OCI-LY7 (cell line): ENCODE measurements around the gene PTX4. TPM values are rescaled to one million over a fixed set of nuclear protein-coding genes. Genes with fewer than 3 reads are reported as not detected.

Source experiments
- BruUV-seq: library from RNA; stranded (reverse); fragments of 400-500 nt; replicated peaks from 2 replicates; lab custom pipeline; 2021; lab: Mats Ljungman, UMichigan
- CTCF ChIA-PET: fragments of 300-600 bp; sonication (Branson Sonifier 250); formaldehyde crosslinking; loops from one replicate; lab custom pipeline; 2022; ENCODE audit warnings: antibody characterized with exemption; ENCODE audit not compliant: unreplicated experiment; lab: Charles Lee
- POLR2A ChIA-PET: fragments of 300-600 bp; sonication (Branson Sonifier 250); formaldehyde crosslinking; loops from one replicate; lab custom pipeline; 2022; ENCODE audit warnings: antibody characterized with exemption; lab: Charles Lee
- DNase-seq: peaks from one replicate; pipeline ENCODE4 v3.0.0-alpha.2; 2015; ENCODE audit warnings: low spot score
- H2AFZ ChIP-seq: fragments of 200-600 bp; sonication (generic), shearing (Covaris generic); 2 replicates; pipeline ENCODE4 v1.6.1; 2014; ENCODE audit warnings: mild to moderate bottlenecking, antibody characterized with exemption, low read length, moderate library complexity
- H3K27ac ChIP-seq: fragments of 200-600 bp; sonication (generic); 2 replicates; pipeline ENCODE4 v1.5.1; 2014; ENCODE audit warnings: mixed run types, low read depth, mild to moderate bottlenecking, moderate library complexity, low read length, inconsistent platforms; ENCODE audit not compliant: poor library complexity, severe bottlenecking
- H3K36me3 ChIP-seq: fragments of 200-600 bp; sonication (generic); 2 replicates; pipeline ENCODE4 v1.6.1; 2014; ENCODE audit warnings: mild to moderate bottlenecking, antibody characterized with exemption, low read length, moderate library complexity, mixed read lengths; ENCODE audit not compliant: insufficient read depth
- H3K4me1 ChIP-seq: fragments of 200-600 bp; sonication (generic); 2 replicates; pipeline ENCODE4 v1.5.1; 2014; ENCODE audit warnings: mild to moderate bottlenecking, low read length; ENCODE audit not compliant: insufficient read depth, poor library complexity, severe bottlenecking
- H3K4me2 ChIP-seq: fragments of 200-600 bp; sonication (generic); 2 replicates; pipeline ENCODE4 v1.6.1; 2014; ENCODE audit warnings: mild to moderate bottlenecking, low read length
- H3K4me3 ChIP-seq: fragments of 200-600 bp; sonication (generic); 2 replicates; pipeline ENCODE4 v1.5.1; 2014; ENCODE audit warnings: mild to moderate bottlenecking, low read depth, low read length; ENCODE audit not compliant: poor library complexity, severe bottlenecking
- H3K79me2 ChIP-seq: fragments of 200-600 bp; sonication (generic); 2 replicates; pipeline ENCODE4 v1.6.1; 2016; ENCODE audit warnings: low read depth, mild to moderate bottlenecking, low read length, moderate library complexity, mixed read lengths; ENCODE audit not compliant: insufficient read depth
- H3K9me2 ChIP-seq: fragments of 200-600 bp; sonication (generic); 2 replicates; pipeline ENCODE4 v1.6.1; 2016; ENCODE audit warnings: mild to moderate bottlenecking, low read length, mixed read lengths; ENCODE audit not compliant: insufficient read depth
- H3K9me3 ChIP-seq: fragments of 200-600 bp; sonication (generic); 2 replicates; pipeline ENCODE4 v1.6.1; 2014; ENCODE audit warnings: mild to moderate bottlenecking, mixed run types, low read length, mixed read lengths
- H4K20me1 ChIP-seq: fragments of 200-600 bp; sonication (generic); 2 replicates; pipeline ENCODE4 v1.6.1; 2014; ENCODE audit warnings: mild to moderate bottlenecking, antibody characterized with exemption, low read length, moderate library complexity, mixed read lengths; ENCODE audit not compliant: insufficient read depth
- CTCF ChIP-seq: fragments of 200-600 bp; sonication (generic); conservative IDR thresholded peaks from 2 replicates; pipeline ENCODE4 v1.5.1; 2014; ENCODE audit warnings: mild to moderate bottlenecking, antibody characterized with exemption, low read length, moderate library complexity, mixed read lengths
- EZH2phosphoT487 ChIP-seq: fragments of 200-600 bp; sonication (generic); IDR thresholded peaks from 2 replicates; pipeline ENCODE4 v1.6.1; 2018; ENCODE audit warnings: low read depth, borderline replicate concordance, mild to moderate bottlenecking, mixed run types, antibody characterized with exemption, low read length, moderate library complexity, mixed read lengths
- intact Hi-C: fragments of 100-400 bp; cut with micrococcal nuclease; formaldehyde crosslinking; loops from one replicate; pipeline ENCODE4 v1.10.0; 2022; ENCODE audit not compliant: unreplicated experiment
- total RNA-seq, 2 experiments: library from RNA; depleted of rRNA in 1 of 2; stranded (reverse); fragments of >200 nt in 1 of 2; shearing (Covaris generic) in 1 of 2; gene quantifications; 2 replicates each; pipeline ENCODE4 v1.2.3, GENCODE V29; 2014 to 2022

The PTX4 gene
- total RNA-seq, 2 experiments from 2014 or later, result not detected

- no peak for DNase-seq
- no peaks in the 10 kb centered on the region for H3K9me3 ChIP-seq
- no peaks in the 10 kb centered on the region for H3K36me3 ChIP-seq
- no peaks in the 10 kb centered on the region for H4K20me1 ChIP-seq
- no peak overlapping the region for H3K4me3 ChIP-seq
- ChIA-PET CTCF (no interaction called here), POLR2A (no interaction called here)
- no peaks in the 10 kb centered on the region for H3K9me2 ChIP-seq
- no peak overlapping the region for H2AFZ ChIP-seq
- H3K79me2 ChIP-seq, result no peaks in the 10 kb centered on the region
- intact Hi-C loops, result no loop called here
- TF ChIP-seq EZH2phosphoT487, result no peak
- TF ChIP-seq CTCF, result no peak
- no TSS peak for BruUV-seq
- H3K27ac ChIP-seq, result no peak overlapping the region
- H3K4me1 ChIP-seq, result no peaks in the 10 kb centered on the region
- no peak overlapping the region for H3K4me2 ChIP-seq
Measured at GRCh38 chr16:1527836-1528811, 39.4 kb upstream of the PTX4 start.

DNA sequence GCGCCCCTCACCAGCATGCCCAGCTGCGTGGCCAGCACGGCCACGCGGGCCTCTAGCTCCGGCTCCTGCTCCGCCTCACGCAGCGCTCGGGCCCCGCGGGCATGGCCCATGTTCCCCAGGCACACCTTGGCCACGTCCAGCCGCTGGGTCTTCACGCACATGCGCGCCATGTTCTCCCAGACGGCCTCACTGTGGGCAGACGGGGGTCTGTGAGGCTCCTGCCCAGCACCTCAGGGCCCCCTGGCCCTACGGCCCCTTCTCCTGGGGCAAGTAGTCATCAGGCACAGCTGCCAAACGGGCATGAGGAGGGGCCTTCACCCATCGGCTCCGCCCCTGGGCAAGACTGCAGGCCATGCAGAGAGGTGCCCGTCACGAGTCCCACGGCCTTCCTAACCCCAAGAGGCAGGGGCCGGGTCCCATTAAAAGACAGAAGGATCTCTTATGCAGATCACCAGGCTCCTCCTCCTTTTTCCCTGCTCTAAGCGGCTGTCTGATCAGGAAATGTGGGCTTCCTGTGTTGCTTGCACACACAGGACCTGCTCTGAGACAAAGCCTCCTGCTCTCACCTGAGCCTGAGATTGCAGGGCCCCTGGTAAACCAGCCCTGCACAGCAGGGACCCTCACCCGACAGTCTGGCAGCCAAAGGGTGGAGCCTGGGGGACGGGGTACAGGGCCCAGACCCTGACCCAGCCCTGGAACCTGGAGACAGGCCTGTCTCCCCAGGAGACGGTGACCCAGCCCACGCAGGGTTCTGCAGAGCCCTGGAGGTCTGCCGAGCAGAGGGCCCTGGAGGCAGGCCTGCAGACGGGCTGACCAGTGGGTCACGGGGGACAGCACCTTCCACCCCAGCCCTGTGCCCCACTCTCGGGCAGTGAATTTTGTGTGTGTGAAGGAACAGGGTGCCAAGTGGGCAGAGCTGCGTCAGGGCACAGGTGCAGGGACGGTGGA lies 38.1 kb upstream of the PTX4 start:
- DNase-seq, result no peak
- Histone ChIP-seq H3K27ac (no peak overlapping the region), H3K36me3 (no peaks in the 10 kb centered on the region), H3K4me1 (no peaks in the 10 kb centered on the region), H3K9me2 (no peaks in the 10 kb centered on the region), H4K20me1 (no peaks in the 10 kb centered on the region), H3K79me2 (no peaks in the 10 kb centered on the region), H3K9me3 (no peaks in the 10 kb centered on the region), H2AFZ (no peak overlapping the region), H3K4me3 (no peak overlapping the region), H3K4me2 (no peak overlapping the region)
- intact Hi-C loops, result no loop called here
- no peak for TF ChIP-seq EZH2phosphoT487
- TF ChIP-seq CTCF, result no peak
- POLR2A ChIA-PET, result no interaction called here
- BruUV-seq, result no TSS peak
- CTCF ChIA-PET, result no interaction called here
